CD4-positive, alpha-beta T cell (primary cell): ENCODE measurements around the gene SKIL. TPM values are rescaled to one million over a fixed set of nuclear protein-coding genes. Genes with fewer than 3 reads are reported as not detected.

Source experiments
- ATAC-seq: fragments of 200-7000 bp; cut with Tn5 transposase; one replicate; pipeline ENCODE4 v1.10.0; 2022; ENCODE audit warnings: mild to moderate bottlenecking; ENCODE audit not compliant: poor library complexity
- CTCF ChIA-PET: fragments of 350-600 bp; sonication (Branson Sonifier 250); formaldehyde crosslinking; loops from one replicate; lab custom pipeline; 2021; ENCODE audit warnings: antibody characterized with exemption, inconsistent platforms; lab: Charles Lee
- POLR2A ChIA-PET: fragments of 350-600 bp; sonication (Branson Sonifier 250); formaldehyde crosslinking; loops from one replicate; lab custom pipeline; 2021; ENCODE audit warnings: antibody characterized with exemption, inconsistent platforms; lab: Charles Lee
- DNase-seq, 14 experiments: peaks; one replicate each; pipeline ENCODE4 v3.0.0-alpha.2; 2013 to 2020; ENCODE audit warnings: mixed read lengths in 2 of 14
- H3K27ac ChIP-seq, 2 donors: one replicate each; pipeline versions ENCODE4 v1.5.1 to v1.7.0; 2013; ENCODE audit warnings: low read length in 2 of 2, low read depth in 1 of 2, mild to moderate bottlenecking in 1 of 2
- H3K27me3 ChIP-seq, 2 experiments: 1 replicate in 1 of 2; 2 replicates in 1 of 2; pipeline versions ENCODE4 v1.6.1 to v1.7.0; 2013; ENCODE audit warnings: low read length in 2 of 2, control low read depth in 1 of 2, mild to moderate bottlenecking in 1 of 2, moderate library complexity in 1 of 2; ENCODE audit not compliant: insufficient read depth in 2 of 2, control insufficient read depth in 1 of 2
- H3K36me3 ChIP-seq: one replicate; pipeline ENCODE4 v1.6.1; 2013; ENCODE audit warnings: low read length, control low read depth; ENCODE audit not compliant: insufficient read depth
- H3K4me1 ChIP-seq: one replicate; pipeline ENCODE4 v1.6.1; 2013; ENCODE audit warnings: low read length, control low read depth; ENCODE audit not compliant: insufficient read depth
- H3K4me3 ChIP-seq: one replicate; pipeline ENCODE4 v1.5.1; 2013; ENCODE audit warnings: mild to moderate bottlenecking, low read length, moderate library complexity
- H3K9me3 ChIP-seq, 2 experiments: 1 replicate in 1 of 2; 2 replicates in 1 of 2; pipeline versions ENCODE4 v1.6.1 to v1.7.0; 2013; ENCODE audit warnings: low read length in 2 of 2, mild to moderate bottlenecking in 2 of 2, control low read depth in 1 of 2, moderate library complexity in 1 of 2; ENCODE audit not compliant: control insufficient read depth in 1 of 2, insufficient read depth in 1 of 2
- H3K27ac Mint-ChIP-seq: one replicate; pipeline ENCODE4 v1.8.0; 2020; ENCODE audit warnings: mixed read lengths
- H3K27me3 Mint-ChIP-seq: one replicate; pipeline ENCODE4 v1.8.0; 2021; ENCODE audit warnings: mixed read lengths
- H3K36me3 Mint-ChIP-seq: one replicate; pipeline ENCODE4 v1.8.0; 2021; ENCODE audit warnings: low read depth, mixed read lengths
- H3K4me1 Mint-ChIP-seq: one replicate; pipeline ENCODE4 v1.8.0; 2021; ENCODE audit warnings: low read depth, mixed read lengths
- H3K4me3 Mint-ChIP-seq: one replicate; pipeline ENCODE4 v1.8.0; 2020; ENCODE audit warnings: mild to moderate bottlenecking, mixed read lengths
- H3K9me3 Mint-ChIP-seq: one replicate; pipeline ENCODE4 v1.8.0; 2020; ENCODE audit warnings: mixed read lengths
- CTCF ChIP-seq: fragments of 200-600 bp; IDR thresholded peaks from one replicate; pipeline ENCODE4 v1.8.0; 2022; ENCODE audit warnings: antibody characterized with exemption, mild to moderate bottlenecking
- intact Hi-C, 2 experiments: fragments of 100-400 bp; cut with DNase I in 1 of 2; cut with micrococcal nuclease in 1 of 2; formaldehyde crosslinking; loops; one replicate each; pipeline versions ENCODE4 v1.15.1 to v1.9.0; 2023 to 2025; cut with DNase I, micrococcal nuclease
- total RNA-seq, 174 experiments: library from RNA in 2 of 174; stranded (reverse) in 2 of 174; gene quantifications; one replicate each; pipeline ENCODE4 v1.2.3 and lab custom pipeline; 2021 to 2026

SKIL gene
- total RNA-seq, 2 experiments from 2014 or later: 121 to 130 TPM

- Mint-ChIP-seq H3K36me3 (no peaks in the 10 kb centered on the region), H3K9me3 (no peaks in the 10 kb centered on the region), H3K4me1 (peaks cover 12% of the 10 kb centered on the region), H3K4me3 (no peak overlapping the region), H3K27ac (no peak overlapping the region), H3K27me3 (peaks cover 44% of the 10 kb centered on the region)
- Histone ChIP-seq H3K9me3 (no peaks in the 10 kb centered on the region), H3K4me1 (peaks cover 23% of the 10 kb centered on the region), H3K36me3 (no peaks in the 10 kb centered on the region), H3K27ac (no peak overlapping the region), H3K4me3 (no peak overlapping the region), H3K27me3 (peaks cover 26 to 30% of the 10 kb centered on the region in 2 experiments)
- no peak for TF ChIP-seq CTCF
- POLR2A ChIA-PET: no interaction called here
- CTCF ChIA-PET: no interaction called here
- ATAC-seq (no peak), DNase-seq (no peak)
- intact Hi-C loops: no loop called here
Observed at GRCh38 chr3:170421758-170422157, 64.2 kb downstream of the SKIL start.

- no peak for TF ChIP-seq CTCF
- no peaks in the 10 kb centered on the region for H3K36me3 Mint-ChIP-seq
- peaks cover 34% of the 10 kb centered on the region for H3K27me3 Mint-ChIP-seq
- ChIA-PET CTCF (no interaction called here), POLR2A (no interaction called here)
- H3K9me3 Mint-ChIP-seq: no peaks in the 10 kb centered on the region
- H3K4me3 Mint-ChIP-seq: no peak overlapping the region
- ATAC-seq (no peak), DNase-seq (no peak)
- H3K4me1 Mint-ChIP-seq: peaks cover 12% of the 10 kb centered on the region
- no peaks in the 10 kb centered on the region for H3K36me3 ChIP-seq
- no peak overlapping the region for H3K27ac ChIP-seq
- peaks cover 22 to 27% of the 10 kb centered on the region in 2 experiments for H3K27me3 ChIP-seq
- no peak overlapping the region for H3K27ac Mint-ChIP-seq
- intact Hi-C loops: no loop called here
- H3K4me3 ChIP-seq: no peak overlapping the region
- H3K4me1 ChIP-seq: peaks cover 23% of the 10 kb centered on the region
- H3K9me3 ChIP-seq: no peaks in the 10 kb centered on the region
Observed at GRCh38 chr3:170423001-170423615, 65.6 kb downstream of the SKIL start.

GRCh38 chr3:170424879-170425278 is 67.4 kb downstream of the SKIL start:
- ChIA-PET CTCF (no interaction called here), POLR2A (no interaction called here)
- no peak for DNase-seq
- Histone ChIP-seq H3K4me3 (no peak overlapping the region), H3K27me3 (peaks cover 7 to 9% of the 10 kb centered on the region in 2 experiments), H3K36me3 (no peaks in the 10 kb centered on the region), H3K27ac (no peak overlapping the region), H3K9me3 (no peaks in the 10 kb centered on the region), H3K4me1 (peaks cover 7% of the 10 kb centered on the region)
- TF ChIP-seq CTCF: no peak
- no peak overlapping the region for H3K4me3 Mint-ChIP-seq
- no peaks in the 10 kb centered on the region for H3K9me3 Mint-ChIP-seq
- ATAC-seq: no peak
- peaks cover 24% of the 10 kb centered on the region for H3K27me3 Mint-ChIP-seq
- intact Hi-C loops: no loop called here
- no peak overlapping the region for H3K27ac Mint-ChIP-seq
- no peaks in the 10 kb centered on the region for H3K36me3 Mint-ChIP-seq
- H3K4me1 Mint-ChIP-seq: peaks cover 26% of the 10 kb centered on the region
